HepG2 (cell line): ENCODE results near the gene MRPS18C. TPM values are rescaled to one million over a fixed set of nuclear protein-coding genes. Genes with fewer than 3 reads are reported as not detected.

Source experiments
- AGO1 ChIP-seq: fragments of 200-400 bp; formaldehyde crosslinking; IDR thresholded peaks from 2 replicates; pipeline ENCODE4 v1.6.1; 2017; ENCODE audit warnings: mild to moderate bottlenecking, low read depth, low read length, moderate library complexity; ENCODE audit not compliant: poor library complexity, severe bottlenecking
- FIP1L1 ChIP-seq: fragments of 200-400 bp; formaldehyde crosslinking; IDR thresholded peaks from 2 replicates; pipeline ENCODE4 v1.6.1; 2018; ENCODE audit warnings: low read depth, mild to moderate bottlenecking, low read length, moderate library complexity, borderline replicate concordance; ENCODE audit not compliant: insufficient read depth
- GFI1 ChIP-seq: sonication (generic); formaldehyde crosslinking; IDR thresholded peaks from 2 replicates; pipeline ENCODE4 v1.5.0; 2020; ENCODE audit warnings: missing genetic modification reagents, mild to moderate bottlenecking, borderline replicate concordance
- HIVEP1 ChIP-seq: sonication (generic); formaldehyde crosslinking; IDR thresholded peaks from 2 replicates; pipeline ENCODE4 v1.4.0; 2020; ENCODE audit warnings: mild to moderate bottlenecking, missing genetic modification reagents
- JUNB ChIP-seq: sonication (generic); formaldehyde crosslinking; IDR thresholded peaks from 2 replicates; pipeline ENCODE4 v1.8.0; 2022; ENCODE audit warnings: missing genetic modification reagents, mild to moderate bottlenecking, borderline replicate concordance
- JUND ChIP-seq: sonication (generic); formaldehyde crosslinking; IDR thresholded peaks from 2 replicates; pipeline ENCODE4 v1.8.0; 2022; ENCODE audit warnings: mild to moderate bottlenecking, missing genetic modification reagents
- KDM6A ChIP-seq: IDR thresholded peaks from 2 replicates; pipeline ENCODE4 v1.6.1; 2016; ENCODE audit warnings: low read depth
- MAX ChIP-seq: IDR thresholded peaks from 2 replicates; pipeline ENCODE4 v1.6.1; 2012; ENCODE audit warnings: inconsistent platforms
- MIER3 ChIP-seq: IDR thresholded peaks from 2 replicates; pipeline ENCODE4 v1.6.1; 2016; ENCODE audit warnings: missing compliant biosample characterization, borderline replicate concordance
- SNAPC4 ChIP-seq: sonication (generic); formaldehyde crosslinking; IDR thresholded peaks from 2 replicates; pipeline ENCODE4 v1.4.0; 2020; ENCODE audit warnings: mild to moderate bottlenecking, missing genetic modification reagents
- STAT6 ChIP-seq: sonication (generic); formaldehyde crosslinking; IDR thresholded peaks from 2 replicates; pipeline ENCODE4 v1.4.0; 2020; ENCODE audit warnings: missing genetic modification reagents, mild to moderate bottlenecking, borderline replicate concordance
- TIGD3 ChIP-seq: sonication (generic); formaldehyde crosslinking; IDR thresholded peaks from 2 replicates; pipeline ENCODE4 v1.5.1; 2020; ENCODE audit warnings: mild to moderate bottlenecking, missing genetic modification reagents, borderline replicate concordance
- TRIM24 ChIP-seq: sonication (generic); formaldehyde crosslinking; IDR thresholded peaks from 2 replicates; pipeline ENCODE4 v1.8.0; 2022; ENCODE audit warnings: mild to moderate bottlenecking, missing genetic modification reagents
- ZNF225 ChIP-seq: sonication (generic); formaldehyde crosslinking; IDR thresholded peaks from 2 replicates; pipeline ENCODE4 v1.4.0; 2020; ENCODE audit warnings: mild to moderate bottlenecking, missing genetic modification reagents
- ZNF343 ChIP-seq: sonication (generic); formaldehyde crosslinking; IDR thresholded peaks from 2 replicates; pipeline ENCODE4 v1.4.0; 2020; ENCODE audit warnings: mild to moderate bottlenecking, missing genetic modification reagents
- ZNF512 ChIP-seq: sonication (generic); formaldehyde crosslinking; IDR thresholded peaks from 2 replicates; pipeline ENCODE4 v1.4.0; 2020; ENCODE audit warnings: mild to moderate bottlenecking, missing genetic modification reagents
- polyA plus RNA-seq, 8 experiments: library from polyadenylated mRNA; depleted of rRNA in 3 of 8; stranded (reverse) in 7 of 8; unstranded in 1 of 8; fragments of >200 nt; fragmentation: Illumina TruSeq in 4 of 8; extraction: Trizol in 4 of 8; gene quantifications; 2 replicates each; pipeline versions ENCODE4 v1.2.1 to v1.2.3, GENCODE V29; 2011 to 2016; ENCODE audit warnings: low read depth in 4 of 8, missing spikeins in 1 of 8, mixed read lengths in 1 of 8; ENCODE audit not compliant: insufficient read depth in 1 of 8
- total RNA-seq, 5 experiments: library from RNA; depleted of rRNA; stranded (reverse); fragments of >200 nt; fragmentation: Illumina TruSeq; extraction: Trizol; gene quantifications; 2 replicates each; pipeline ENCODE4 v1.2.3, GENCODE V29; 2016; ENCODE audit warnings: low read depth in 1 of 5

Gene MRPS18C
- total and polyA plus RNA-seq, 2 of the 13 experiments (the other 11 are each of a cell fraction or from before 2014, with no cell fraction given) = 45.4 to 124 TPM

GRCh38 chr4:83455281-83456183 lies at the start of gene MRPS18C, which contains the start of gene HELQ (continued):
- 0 out of 2 replicates have a peak, but pooled peaks have one; percentile 44 for TF ChIP-seq ZNF343 (CRISPR knock-in tag)
- TF ChIP-seq ZNF225 = peak; percentile 91; the same call in 1 of the 2 replicates
- peak; percentile 88 for TF ChIP-seq MAX
- TF ChIP-seq JUNB = no peak
- TF ChIP-seq SNAPC4 (CRISPR knock-in tag) = no peak
- no peak; the same call in 1 of the 2 replicates for TF ChIP-seq ZNF512 (CRISPR knock-in tag)
- no peak for TF ChIP-seq AGO1
- 0 out of 2 replicates have a peak, but pooled peaks have one; percentile 17 for TF ChIP-seq KDM6A
- TF ChIP-seq HIVEP1 = peak; percentile 47; the same call in 1 of the 2 replicates
- TF ChIP-seq GFI1 (CRISPR knock-in tag) = peak; percentile 72; the same call in 1 of the 2 replicates
- TF ChIP-seq JUND (CRISPR knock-in tag) = peak; percentile 82; the same call in 1 of the 2 replicates
- peak; percentile 88; the same call in 1 of the 2 replicates for TF ChIP-seq MIER3
- no peak for TF ChIP-seq FIP1L1
- TF ChIP-seq TRIM24 = no peak
- TF ChIP-seq TIGD3 = peak; percentile 70; the same call in 1 of the 2 replicates
- 0 out of 2 replicates have a peak, but pooled peaks have one; percentile 88 for TF ChIP-seq STAT6 (CRISPR knock-in tag)
